ENCODE data around the gene RASAL2.

DNA sequence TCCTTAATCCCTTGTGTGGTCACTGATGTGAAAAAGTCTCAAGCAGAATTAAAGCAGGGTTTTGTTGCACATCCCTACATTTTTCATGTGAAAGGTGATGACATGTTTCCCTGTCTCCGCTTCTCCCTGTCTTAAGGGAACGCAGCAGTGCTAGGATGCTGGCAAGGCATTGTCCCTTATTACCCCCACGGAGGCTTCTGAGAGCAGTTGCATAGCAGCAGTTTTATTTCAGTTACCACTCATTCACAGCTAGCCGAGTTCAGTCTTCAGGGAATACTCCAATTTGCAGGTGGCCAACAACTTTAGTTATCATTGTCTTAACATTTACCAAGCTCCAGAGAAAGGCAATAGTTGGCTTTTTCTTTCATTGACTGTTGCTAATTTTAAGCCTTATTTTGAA is 313.8 kb downstream of the RASAL2 start:
- TF ChIP-seq, protein P1, sequence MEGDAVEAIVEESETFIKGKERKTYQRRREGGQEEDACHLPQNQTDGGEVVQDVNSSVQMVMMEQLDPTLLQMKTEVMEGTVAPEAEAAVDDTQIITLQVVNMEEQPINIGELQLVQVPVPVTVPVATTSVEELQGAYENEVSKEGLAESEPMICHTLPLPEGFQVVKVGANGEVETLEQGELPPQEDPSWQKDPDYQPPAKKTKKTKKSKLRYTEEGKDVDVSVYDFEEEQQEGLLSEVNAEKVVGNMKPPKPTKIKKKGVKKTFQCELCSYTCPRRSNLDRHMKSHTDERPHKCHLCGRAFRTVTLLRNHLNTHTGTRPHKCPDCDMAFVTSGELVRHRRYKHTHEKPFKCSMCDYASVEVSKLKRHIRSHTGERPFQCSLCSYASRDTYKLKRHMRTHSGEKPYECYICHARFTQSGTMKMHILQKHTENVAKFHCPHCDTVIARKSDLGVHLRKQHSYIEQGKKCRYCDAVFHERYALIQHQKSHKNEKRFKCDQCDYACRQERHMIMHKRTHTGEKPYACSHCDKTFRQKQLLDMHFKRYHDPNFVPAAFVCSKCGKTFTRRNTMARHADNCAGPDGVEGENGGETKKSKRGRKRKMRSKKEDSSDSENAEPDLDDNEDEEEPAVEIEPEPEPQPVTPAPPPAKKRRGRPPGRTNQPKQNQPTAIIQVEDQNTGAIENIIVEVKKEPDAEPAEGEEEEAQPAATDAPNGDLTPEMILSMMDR (IDR thresholded peaks at IDR 0.05 in 8 of 11, conservative IDR thresholded peaks at IDR 0.05 in 3 of 11) = no peak
- no peak for TF ChIP-seq POLR2A (IDR thresholded peaks at IDR 0.05)

All from spleen (tissue), 7 donors.